Endodermal cell (in vitro differentiated cells): Measurements from ENCODE around the gene MBOAT1. TPM values are rescaled to one million over a fixed set of nuclear protein-coding genes. Genes with fewer than 3 reads are reported as not detected.

ENCODE experiments used
- DNase-seq: peaks from one replicate; pipeline ENCODE4 v3.0.0-alpha.2; 2017
- H3K27ac ChIP-seq: 2 replicates; pipeline ENCODE4 v1.5.1; 2013; ENCODE audit warnings: mild to moderate bottlenecking, low read depth, low read length, moderate library complexity
- H3K27me3 ChIP-seq: 2 replicates; pipeline ENCODE4 v1.6.1; 2013; ENCODE audit warnings: mild to moderate bottlenecking, low read length, moderate library complexity; ENCODE audit not compliant: insufficient read depth, control insufficient read depth, poor library complexity, severe bottlenecking
- H3K36me3 ChIP-seq: 2 replicates; pipeline ENCODE4 v1.7.0; 2013; ENCODE audit warnings: mild to moderate bottlenecking, low read length, moderate library complexity; ENCODE audit not compliant: control insufficient read depth, insufficient read depth
- H3K4me1 ChIP-seq: one replicate; pipeline ENCODE4 v1.7.0; 2013; ENCODE audit warnings: low read length; ENCODE audit not compliant: control insufficient read depth, insufficient read depth
- H3K4me3 ChIP-seq: 2 replicates; pipeline ENCODE4 v1.5.1; 2013; ENCODE audit warnings: mild to moderate bottlenecking, low read length, moderate library complexity
- H3K9ac ChIP-seq: 2 replicates; pipeline ENCODE4 v1.6.1; 2013; ENCODE audit warnings: mild to moderate bottlenecking, low read length, moderate library complexity; ENCODE audit not compliant: poor library complexity, severe bottlenecking; ENCODE audit errors: extremely low read depth
- H3K9me3 ChIP-seq: 2 replicates; pipeline ENCODE4 v1.6.1; 2013; ENCODE audit warnings: mild to moderate bottlenecking, low read length, moderate library complexity; ENCODE audit not compliant: control insufficient read depth
- H3K27ac Mint-ChIP-seq: 2 replicates; pipeline ENCODE4 v1.8.0; 2020; ENCODE audit warnings: mixed read lengths
- H3K27me3 Mint-ChIP-seq: 2 replicates; pipeline ENCODE4 v1.8.0; 2021; ENCODE audit warnings: mild to moderate bottlenecking, mixed read lengths; ENCODE audit not compliant: insufficient read depth
- H3K36me3 Mint-ChIP-seq: 2 replicates; pipeline ENCODE4 v1.8.0; 2020; ENCODE audit warnings: low read depth, mixed read lengths
- H3K4me1 Mint-ChIP-seq: 2 replicates; pipeline ENCODE4 v1.8.0; 2020; ENCODE audit warnings: mixed read lengths
- H3K4me3 Mint-ChIP-seq: 2 replicates; pipeline ENCODE4 v1.8.0; 2020; ENCODE audit warnings: mild to moderate bottlenecking, moderate library complexity, mixed read lengths
- H3K9me3 Mint-ChIP-seq: 2 replicates; pipeline ENCODE4 v1.8.0; 2020; ENCODE audit warnings: mild to moderate bottlenecking, mixed read lengths
- CTCF ChIP-seq: fragments of 200-600 bp; sonication (generic); conservative IDR thresholded peaks from 2 replicates; pipeline ENCODE4 v1.5.0; 2021; ENCODE audit warnings: antibody characterized with exemption, mild to moderate bottlenecking
- WGBS, 2 experiments: methylation state at CpG; one replicate each; pipeline versions ENCODE4 v1.1.5 to v1.1.7; 2013; ENCODE audit warnings: missing lambda C conversion rate in 2 of 2, mixed read lengths in 1 of 2; ENCODE audit not compliant: insufficient coverage in 1 of 2, insufficient read length in 1 of 2; 5-methylcytosine and 5-hydroxymethylcytosine counted together
- total RNA-seq, 2 donors: library from RNA; stranded (reverse); fragmentation: NEBNext Ultra II Directional in 1 of 2; extraction: Animal tissue kit (Norgen Biotek cat#: 25700) in 1 of 2; gene quantifications; 2 replicates in 1 of 2; 3 replicates in 1 of 2; pipeline ENCODE4 v1.2.1, GENCODE V29; 2021

The MBOAT1 gene
- total RNA-seq, 2 donors from 2014 or later = 7.7 to 9.4 TPM

DNA sequence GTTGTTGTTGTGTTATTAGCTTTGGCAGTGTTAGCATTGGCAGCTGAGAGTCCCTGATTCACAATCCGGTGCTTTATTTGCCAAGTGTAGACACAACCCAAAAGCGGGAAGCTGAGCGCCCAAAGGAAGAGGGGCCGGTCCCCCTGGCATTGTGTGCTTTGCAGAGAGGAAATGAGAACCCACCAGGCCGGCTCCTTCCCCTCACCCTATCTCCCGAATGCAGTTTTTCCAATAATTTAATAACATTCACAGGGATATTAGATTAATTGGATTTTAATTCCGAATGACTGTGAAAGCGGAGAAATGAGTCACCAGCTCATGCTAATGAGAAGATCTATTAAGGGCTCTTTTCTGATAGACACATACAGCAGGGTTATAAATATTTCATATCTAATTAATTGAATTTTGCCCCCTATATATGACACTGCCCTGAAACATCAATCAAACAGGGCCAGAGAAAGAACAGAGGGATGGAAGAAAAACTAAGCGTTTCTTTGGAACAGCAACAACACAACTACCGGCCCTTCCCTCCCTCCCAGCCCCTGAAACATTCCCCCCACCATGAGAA is 143.8 kb downstream of the MBOAT1 start:
- TF ChIP-seq CTCF = no peak
- no peaks in the 10 kb centered on the region for H3K4me1 ChIP-seq
- no peaks in the 10 kb centered on the region for H3K36me3 ChIP-seq
- no peak for DNase-seq
- 80 to 88% methylated on average over 2 to 10 of the region's 10 CpGs for WGBS, 2 experiments
- Mint-ChIP-seq H3K4me3 (no peak overlapping the region), H3K27ac (no peak overlapping the region), H3K27me3 (no peaks in the 10 kb centered on the region), H3K4me1 (no peaks in the 10 kb centered on the region), H3K9me3 (peaks cover 8% of the 10 kb centered on the region), H3K36me3 (no peaks in the 10 kb centered on the region)
- no peak overlapping the region for H3K4me3 ChIP-seq
- no peak overlapping the region for H3K9ac ChIP-seq
- H3K27ac ChIP-seq = no peak overlapping the region
- peaks cover 8% of the 10 kb centered on the region for H3K9me3 ChIP-seq
- H3K27me3 ChIP-seq = no peaks in the 10 kb centered on the region

DNA sequence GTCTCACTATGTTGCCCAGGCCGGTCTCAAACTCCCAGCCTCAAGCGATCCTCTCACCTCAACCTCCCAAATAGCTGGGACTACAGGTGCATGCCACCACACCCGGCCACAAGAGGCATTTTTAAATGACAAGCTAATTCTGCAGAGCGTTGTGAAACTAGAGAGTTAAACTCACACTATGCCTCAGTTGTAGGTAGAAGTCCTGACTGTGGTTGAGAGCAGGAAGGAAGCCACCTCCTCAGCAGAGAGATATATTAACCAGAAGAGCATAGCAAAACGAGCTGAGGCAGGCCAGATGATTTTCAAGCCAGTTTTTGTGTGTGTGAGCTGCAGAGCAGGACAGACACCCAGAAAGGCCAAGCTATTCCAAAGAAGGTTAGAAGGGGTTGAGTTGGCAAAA is 150.3 kb downstream of the MBOAT1 start:
- H3K36me3 Mint-ChIP-seq = no peaks in the 10 kb centered on the region
- no peak for TF ChIP-seq CTCF

DNA sequence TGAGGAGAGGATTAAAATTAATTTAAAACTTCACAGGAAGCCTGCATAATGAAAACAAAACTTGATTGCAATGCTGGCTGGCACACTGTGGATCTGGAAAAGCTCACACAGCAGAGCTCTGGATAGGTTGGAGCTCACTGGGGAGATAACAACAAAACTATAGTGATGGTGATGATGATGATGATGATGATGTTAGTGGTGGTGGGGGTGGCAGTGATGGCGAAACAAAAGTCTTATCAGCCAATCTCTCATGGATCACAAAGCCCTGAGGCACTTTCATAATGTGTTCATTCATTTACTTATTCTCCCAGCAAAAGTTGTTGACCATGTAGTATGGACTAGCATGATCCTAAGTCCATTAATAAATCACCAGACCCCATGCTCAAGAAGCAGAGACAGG is 152.0 kb downstream of the MBOAT1 start:
- no CpG with 5 or more reads among the region's 1 CpG for WGBS, 2 experiments
- H3K9ac ChIP-seq = no peak overlapping the region
- H3K4me1 Mint-ChIP-seq = peaks cover 4% of the 10 kb centered on the region
- DNase-seq = no peak
- H3K27ac Mint-ChIP-seq = no peak overlapping the region
- no peaks in the 10 kb centered on the region for H3K36me3 Mint-ChIP-seq
- H3K27me3 ChIP-seq = no peaks in the 10 kb centered on the region
- no peak for TF ChIP-seq CTCF
- H3K27ac ChIP-seq = no peak overlapping the region
- no peak overlapping the region for H3K4me3 Mint-ChIP-seq
- no peaks in the 10 kb centered on the region for H3K36me3 ChIP-seq
- H3K9me3 Mint-ChIP-seq = no peaks in the 10 kb centered on the region
- H3K9me3 ChIP-seq = no peaks in the 10 kb centered on the region
- no peak overlapping the region for H3K4me3 ChIP-seq
- H3K4me1 ChIP-seq = no peaks in the 10 kb centered on the region
- H3K27me3 Mint-ChIP-seq = no peaks in the 10 kb centered on the region

More for the DNA sequence above, 150.3 kb downstream of the MBOAT1 start:
- DNase-seq = no peak
- Histone ChIP-seq H3K9ac (no peak overlapping the region), H3K9me3 (no peaks in the 10 kb centered on the region), H3K4me3 (no peak overlapping the region), H3K4me1 (no peaks in the 10 kb centered on the region), H3K27ac (no peak overlapping the region), H3K36me3 (no peaks in the 10 kb centered on the region), H3K27me3 (no peaks in the 10 kb centered on the region)
- no peaks in the 10 kb centered on the region for H3K4me1 Mint-ChIP-seq
- H3K27me3 Mint-ChIP-seq = no peaks in the 10 kb centered on the region
- 71 to 88% methylated on average over 1 to 5 of the region's 5 CpGs for WGBS, 2 experiments
- no peak overlapping the region for H3K27ac Mint-ChIP-seq
- no peak overlapping the region for H3K4me3 Mint-ChIP-seq
- H3K9me3 Mint-ChIP-seq = no peaks in the 10 kb centered on the region
